ENCODE results near the gene TTC1.

GRCh38 chr5:160029004-160029403, 20.1 kb downstream of the TTC1 start:
- no peak for TF ChIP-seq YY1 (IDR thresholded peaks at IDR 0.05; ENCODE audit: insufficient read depth, insufficient read length)
- TF ChIP-seq SUZ12 (IDR thresholded peaks at IDR 0.05; ENCODE audit: extremely low read depth, insufficient read depth, insufficient read length): no peak
- TF ChIP-seq ZNF274 (IDR thresholded peaks at IDR 0.05; ENCODE audit: low read depth, low read length): no peak

Measured in NT2/D1 (cell line).